Spleen (tissue), 11 donors: ENCODE results near the gene SEMA5A. TPM values are rescaled to one million over a fixed set of nuclear protein-coding genes. Genes with fewer than 3 reads are reported as not detected.

ENCODE experiments used
- DNase-seq: peaks from one replicate; pipeline ENCODE4 v3.0.0-alpha.2; 2020
- H3K27ac ChIP-seq, 8 donors: fragments of 200-600 bp; sonication (generic) in 7 of 8; 1 replicate in 4 of 8; 2 replicates in 4 of 8; pipeline versions ENCODE4 v1.5.0 to v1.8.0; 2016 to 2021; ENCODE audit warnings: inconsistent platforms in 4 of 8, mild to moderate bottlenecking in 4 of 8, moderate library complexity in 1 of 8
- H3K27me3 ChIP-seq, 7 donors: fragments of 200-600 bp; sonication (generic) in 6 of 7; replicated peaks in 1 of 7; 1 replicate in 4 of 7; 2 replicates in 3 of 7; pipeline versions ENCODE4 v1.5.0 to v1.8.0; 2016 to 2021; ENCODE audit warnings: inconsistent platforms in 3 of 7, mild to moderate bottlenecking in 1 of 7
- H3K36me3 ChIP-seq, 6 donors: fragments of 200-600 bp; sonication (generic) in 5 of 6; 1 replicate in 4 of 6; 2 replicates in 2 of 6; pipeline versions ENCODE4 v1.5.0 to v1.8.0; 2016 to 2021; ENCODE audit warnings: inconsistent platforms in 2 of 6
- H3K4me1 ChIP-seq, 6 donors: fragments of 200-600 bp; sonication (generic) in 5 of 6; 1 replicate in 3 of 6; 2 replicates in 3 of 6; pipeline versions ENCODE4 v1.5.0 to v1.8.0; 2016 to 2021; ENCODE audit warnings: inconsistent platforms in 3 of 6
- H3K4me3 ChIP-seq, 8 donors: fragments of 200-600 bp; sonication (generic) in 7 of 8; 1 replicate in 4 of 8; 2 replicates in 4 of 8; pipeline versions ENCODE4 v1.5.0 to v1.8.0; 2016 to 2021; ENCODE audit warnings: inconsistent platforms in 4 of 8, mild to moderate bottlenecking in 4 of 8, moderate library complexity in 2 of 8
- H3K9me3 ChIP-seq, 8 donors: fragments of 200-600 bp; sonication (generic) in 7 of 8; 1 replicate in 4 of 8; 2 replicates in 4 of 8; pipeline versions ENCODE4 v1.5.0 to v1.8.0; 2016 to 2021; ENCODE audit warnings: inconsistent platforms in 4 of 8
- POLR2A ChIP-seq, 3 donors: fragments of 450-650 bp; IDR thresholded peaks; one replicate each; pipeline ENCODE4 v1.5.1; 2017; ENCODE audit warnings: antibody characterized with exemption in 3 of 3, mild to moderate bottlenecking in 1 of 3
- POLR2AphosphoS5 ChIP-seq, 3 donors: sonication (generic); formaldehyde crosslinking; IDR thresholded peaks; one replicate each; pipeline ENCODE4 v1.5.1; 2017; ENCODE audit warnings: antibody characterized with exemption in 3 of 3
- WGBS, 5 donors: extraction: QIAGEN DNeasy Blood & Tissue Kit in 3 of 5; methylation state at CpG; one replicate each; pipeline versions ENCODE4 v1.1.5 to v1.1.7; 2013 to 2018; 5-methylcytosine and 5-hydroxymethylcytosine counted together
- intact Hi-C: fragments of 100-400 bp; cut with DNase I; formaldehyde crosslinking; loops from one replicate; pipeline ENCODE4 v1.15.0; 2023; ENCODE audit warnings: low total_unique reads
- polyA plus RNA-seq, 3 donors: library from polyadenylated mRNA; stranded (reverse); fragments of 200-250 nt; gene quantifications; one replicate each; pipeline ENCODE4 v1.2.1, GENCODE V29; 2013
- total RNA-seq, 7 donors: library from RNA; depleted of rRNA in 3 of 7; stranded (reverse); fragments of >200 nt in 3 of 7; fragmentation: NEBNext Ultra II Directional in 4 of 7; extraction: Animal tissue kit (Norgen Biotek cat#: 25700) in 4 of 7; gene quantifications; one replicate each; pipeline versions ENCODE4 v1.1.0 to v1.2.1, GENCODE V29; 2016 to 2021
- TF ChIP-seq, protein P1 (sequence below), 11 experiments: fragments of 200-600 bp in 7 of 11; fragments of 450-650 bp in 4 of 11; sonication (generic) in 4 of 11; IDR thresholded peaks in 8 of 11; conservative IDR thresholded peaks in 3 of 11; 1 replicate in 7 of 11; 2 replicates in 4 of 11; pipeline versions ENCODE4 v1.4.0 to v1.8.0; 2016 to 2021; ENCODE audit warnings: antibody characterized with exemption in 11 of 11, inconsistent platforms in 4 of 11, mild to moderate bottlenecking in 1 of 11
- donor health status: healthy with polysubstance abuse.
- donor health status: DM: no; HTN: no; CAD: no; lungs with moderate emphysema.
- donor health status: DM: no; HTN: no; CAD: no.
- donor health status: Bipolar disorder and iron deficiency.
- donor health status: healthy.
- donor health status: DM: no; HTN: no; CAD: no.
- donor health status: DM: yes; HTN: yes; CAD: no.

SEMA5A gene
- total and polyA plus RNA-seq, 10 donors: 1.4 to 30.9 (median 13.1) TPM

DNA sequence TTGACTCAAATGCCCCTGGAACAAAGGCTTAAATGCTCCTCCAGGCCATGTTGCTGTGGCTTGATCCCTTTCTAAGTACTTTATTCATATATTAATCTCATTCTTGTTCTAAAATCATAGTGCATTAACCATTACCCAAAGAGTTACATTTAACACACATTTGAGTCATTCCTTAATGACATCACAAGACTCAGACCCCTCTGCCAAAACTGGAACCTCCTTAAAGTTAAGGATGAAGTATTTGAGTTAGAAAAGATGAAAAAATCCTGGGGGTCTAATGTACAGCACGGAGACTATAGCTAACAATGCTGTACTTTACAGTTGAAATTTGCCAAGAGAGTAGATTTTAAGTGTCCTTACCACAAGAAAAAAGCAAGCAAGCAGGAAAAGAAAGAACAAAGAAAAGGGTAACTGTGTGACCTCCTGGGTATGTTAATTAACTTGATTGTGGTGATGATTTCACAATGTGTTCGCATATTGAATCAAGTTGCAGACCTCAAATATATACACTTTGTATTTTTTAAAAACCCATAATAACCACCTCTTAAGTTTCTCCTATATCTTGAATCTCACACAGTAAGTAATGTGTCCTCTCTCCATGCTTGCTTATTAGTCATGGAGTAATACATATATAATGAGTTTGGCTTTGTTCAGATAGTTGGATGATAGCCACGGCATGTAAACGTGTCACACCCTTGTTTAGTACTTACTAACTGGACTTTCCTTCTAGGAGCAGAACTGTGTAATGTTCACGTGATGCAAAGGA, 376.9 kb downstream of the SEMA5A start:
- Histone ChIP-seq H3K36me3 (no peaks in the 10 kb centered on the region), H3K4me1 (no peaks in the 10 kb centered on the region)
- DNase-seq: no peak

DNA sequence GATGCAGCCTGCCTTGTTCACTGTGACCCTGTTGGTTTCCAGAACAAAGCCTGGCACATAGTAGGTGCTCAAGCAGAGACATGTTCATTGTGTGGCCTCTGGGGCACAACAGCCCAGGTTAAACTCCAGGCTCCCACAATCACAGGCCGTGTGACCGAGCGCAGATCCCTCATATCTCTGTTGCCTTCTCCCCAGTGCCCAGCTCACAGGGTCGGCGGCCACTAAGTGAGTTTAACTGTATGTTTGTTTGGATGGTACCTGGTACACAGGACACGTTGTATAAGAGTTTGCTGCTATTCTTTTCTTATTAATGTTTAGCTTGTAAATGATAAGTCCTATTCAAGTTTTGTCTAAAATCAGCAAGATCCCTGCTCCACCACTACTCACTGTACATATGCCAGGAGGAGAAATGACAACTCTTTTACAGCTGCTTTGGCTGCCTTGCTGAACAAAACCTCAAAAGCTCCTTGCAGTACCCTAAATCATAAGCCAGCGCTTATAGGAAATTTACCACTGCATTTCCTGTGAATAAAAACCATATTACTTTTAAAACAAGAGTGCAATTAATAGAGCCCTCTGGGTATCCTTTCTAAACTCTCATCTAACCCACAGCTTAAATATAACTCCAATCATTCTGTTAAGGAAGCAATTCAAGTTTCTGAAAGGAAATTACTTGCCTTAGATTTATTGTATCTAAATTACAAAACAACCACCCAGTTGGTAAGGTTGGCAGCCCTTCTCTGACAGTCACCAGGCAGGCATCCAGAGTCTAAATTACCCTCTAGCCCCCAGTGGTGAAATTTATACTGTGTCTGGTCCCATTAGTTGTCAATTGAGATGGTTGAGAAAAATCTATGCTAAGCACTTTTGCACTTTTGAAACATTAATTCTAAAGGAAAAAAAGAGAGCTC, 379.4 kb downstream of the SEMA5A start:
- H3K36me3 ChIP-seq: no peaks in the 10 kb centered on the region
- no peak for DNase-seq
- TF ChIP-seq, protein P1, sequence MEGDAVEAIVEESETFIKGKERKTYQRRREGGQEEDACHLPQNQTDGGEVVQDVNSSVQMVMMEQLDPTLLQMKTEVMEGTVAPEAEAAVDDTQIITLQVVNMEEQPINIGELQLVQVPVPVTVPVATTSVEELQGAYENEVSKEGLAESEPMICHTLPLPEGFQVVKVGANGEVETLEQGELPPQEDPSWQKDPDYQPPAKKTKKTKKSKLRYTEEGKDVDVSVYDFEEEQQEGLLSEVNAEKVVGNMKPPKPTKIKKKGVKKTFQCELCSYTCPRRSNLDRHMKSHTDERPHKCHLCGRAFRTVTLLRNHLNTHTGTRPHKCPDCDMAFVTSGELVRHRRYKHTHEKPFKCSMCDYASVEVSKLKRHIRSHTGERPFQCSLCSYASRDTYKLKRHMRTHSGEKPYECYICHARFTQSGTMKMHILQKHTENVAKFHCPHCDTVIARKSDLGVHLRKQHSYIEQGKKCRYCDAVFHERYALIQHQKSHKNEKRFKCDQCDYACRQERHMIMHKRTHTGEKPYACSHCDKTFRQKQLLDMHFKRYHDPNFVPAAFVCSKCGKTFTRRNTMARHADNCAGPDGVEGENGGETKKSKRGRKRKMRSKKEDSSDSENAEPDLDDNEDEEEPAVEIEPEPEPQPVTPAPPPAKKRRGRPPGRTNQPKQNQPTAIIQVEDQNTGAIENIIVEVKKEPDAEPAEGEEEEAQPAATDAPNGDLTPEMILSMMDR (IDR thresholded peaks at IDR 0.05 in 8 of 11, conservative IDR thresholded peaks at IDR 0.05 in 3 of 11): no peak
- TF ChIP-seq POLR2AphosphoS5 (IDR thresholded peaks at IDR 0.05): no peak
- TF ChIP-seq POLR2A (IDR thresholded peaks at IDR 0.05): no peak

More for the DNA sequence above, 376.9 kb downstream of the SEMA5A start:
- no peaks in the 10 kb centered on the region for H3K9me3 ChIP-seq
- intact Hi-C loops: no loop called here
- no peak overlapping the region for H3K27ac ChIP-seq
- TF ChIP-seq, protein P1 (IDR thresholded peaks at IDR 0.05 in 8 of 11, conservative IDR thresholded peaks at IDR 0.05 in 3 of 11): no peak
- TF ChIP-seq POLR2AphosphoS5 (IDR thresholded peaks at IDR 0.05) (no peak), POLR2A (IDR thresholded peaks at IDR 0.05) (no peak)
- H3K27me3 ChIP-seq: no peaks in the 10 kb centered on the region
- H3K4me3 ChIP-seq: no peak overlapping the region
- 66 to 76% (median 69%) methylated on average over 5 of the region's 5 CpGs for WGBS, 5 donors

DNA sequence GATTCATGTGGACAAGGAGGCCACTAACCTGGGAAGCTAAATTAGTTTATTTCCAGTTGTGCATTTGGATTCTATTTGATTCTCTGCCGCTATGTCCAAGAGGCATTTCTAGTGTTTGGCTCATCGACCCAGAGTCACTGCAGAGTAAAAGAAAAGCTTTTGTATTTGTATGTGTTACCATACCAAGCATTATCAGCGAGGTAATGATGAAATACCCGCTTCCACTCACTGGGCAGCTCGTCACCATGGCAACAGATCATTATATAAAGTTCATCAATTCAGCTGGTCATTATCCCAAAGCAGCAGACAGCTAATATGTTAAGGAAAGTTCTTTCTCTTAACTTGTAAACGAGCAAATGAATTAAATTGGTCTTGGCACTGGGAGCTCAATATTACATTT, 380.3 kb downstream of the SEMA5A start:
- TF ChIP-seq, protein P1 (IDR thresholded peaks at IDR 0.05 in 8 of 11, conservative IDR thresholded peaks at IDR 0.05 in 3 of 11): no peak
- TF ChIP-seq POLR2AphosphoS5 (IDR thresholded peaks at IDR 0.05) (no peak), POLR2A (IDR thresholded peaks at IDR 0.05) (no peak)
- WGBS, 5 donors: 74 to 87% (median 85%) methylated on average over 6 of the region's 6 CpGs
- Histone ChIP-seq H3K4me3 (no peak overlapping the region), H3K36me3 (no peaks in the 10 kb centered on the region), H3K27ac (no peak overlapping the region), H3K9me3 (no peaks in the 10 kb centered on the region), H3K27me3 (no peaks in the 10 kb centered on the region), H3K4me1 (no peaks in the 10 kb centered on the region)
- intact Hi-C loops: no loop called here
- no peak for DNase-seq

More for the DNA sequence above, 379.4 kb downstream of the SEMA5A start:
- WGBS, 5 donors: 75 to 86% (median 81%) methylated on average over 7 of the region's 7 CpGs
- no peak overlapping the region for H3K4me3 ChIP-seq
- no peaks in the 10 kb centered on the region for H3K9me3 ChIP-seq
- no peak overlapping the region for H3K27ac ChIP-seq
- H3K4me1 ChIP-seq: no peaks in the 10 kb centered on the region
- intact Hi-C loops: no loop called here
- no peaks in the 10 kb centered on the region for H3K27me3 ChIP-seq

DNA sequence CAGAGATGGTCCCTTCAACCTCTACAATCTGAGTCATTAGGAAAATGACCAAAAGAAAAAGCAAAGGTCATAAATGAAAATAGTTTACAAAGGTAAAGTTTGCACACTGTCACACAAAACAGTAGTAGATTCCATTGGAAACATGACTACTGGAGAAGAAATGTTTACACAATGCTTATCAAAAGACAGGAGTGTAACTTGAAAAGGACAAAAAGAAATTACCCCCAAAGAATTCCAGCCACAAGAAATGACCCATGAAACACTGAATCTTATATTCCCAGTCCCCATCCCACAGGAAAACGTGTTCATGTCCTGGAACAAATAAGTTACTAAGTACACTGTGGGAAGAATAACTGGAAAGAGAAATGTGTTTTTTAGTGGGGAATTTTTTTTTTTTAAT, 385.1 kb downstream of the SEMA5A start:
- no peak for DNase-seq
- no peaks in the 10 kb centered on the region for H3K27me3 ChIP-seq
- H3K4me1 ChIP-seq: peaks cover 0 to 8% (median 0%) of the 10 kb centered on the region in 6 donors
- TF ChIP-seq POLR2AphosphoS5 (IDR thresholded peaks at IDR 0.05) (no peak), POLR2A (IDR thresholded peaks at IDR 0.05) (no peak)
- TF ChIP-seq, protein P1 (IDR thresholded peaks at IDR 0.05 in 8 of 11, conservative IDR thresholded peaks at IDR 0.05 in 3 of 11): no peak
- no peak overlapping the region for H3K4me3 ChIP-seq
- intact Hi-C loops: no loop called here
- H3K9me3 ChIP-seq: no peaks in the 10 kb centered on the region
- H3K27ac ChIP-seq: no peak overlapping the region
- 34 to 49% (median 47%) methylated on average over 1 of the region's 1 CpG for WGBS, 5 donors
- no peaks in the 10 kb centered on the region for H3K36me3 ChIP-seq
